WTC11 (cell line): ENCODE results near the gene CIAPIN1. TPM values are rescaled to one million over a fixed set of nuclear protein-coding genes. Genes with fewer than 3 reads are reported as not detected.

Source experiments
- ATAC-seq: fragments of 200-7000 bp; cut with Tn5 transposase; 2 replicates; pipeline ENCODE4 v1.10.0; 2021; ENCODE audit warnings: mild to moderate bottlenecking, moderate library complexity
- CTCF ChIA-PET: fragments of 300-600 bp; sonication (Branson Sonifier 250); formaldehyde crosslinking; loops from one replicate; lab custom pipeline; 2021; ENCODE audit warnings: antibody characterized with exemption; lab: Charles Lee
- POLR2A ChIA-PET: fragments of 350-600 bp; sonication (Branson Sonifier 250); formaldehyde crosslinking; loops from one replicate; lab custom pipeline; 2021; ENCODE audit warnings: antibody characterized with exemption; lab: Charles Lee
- DNase-seq: peaks from one replicate; pipeline ENCODE4 v3.0.0; 2021; ENCODE audit warnings: low spot score
- H3K27ac Mint-ChIP-seq: 2 replicates; pipeline ENCODE4 v1.8.0; 2021; ENCODE audit warnings: mixed read lengths
- H3K27me3 Mint-ChIP-seq: 2 replicates; pipeline ENCODE4 v1.8.0; 2021; ENCODE audit warnings: low read depth, mild to moderate bottlenecking, moderate library complexity, mixed read lengths
- H3K36me3 Mint-ChIP-seq: 2 replicates; pipeline ENCODE4 v1.8.0; 2021; ENCODE audit warnings: mixed read lengths
- H3K4me1 Mint-ChIP-seq: 2 replicates; pipeline ENCODE4 v1.8.0; 2022; ENCODE audit warnings: mixed read lengths
- H3K4me3 Mint-ChIP-seq: 2 replicates; pipeline ENCODE4 v1.8.0; 2021; ENCODE audit warnings: mild to moderate bottlenecking, moderate library complexity, mixed read lengths
- H3K9me3 Mint-ChIP-seq: 2 replicates; pipeline ENCODE4 v1.8.0; 2021; ENCODE audit warnings: mixed read lengths
- ATF2 ChIP-seq: sonication (generic); formaldehyde crosslinking; IDR thresholded peaks from 2 replicates; pipeline ENCODE4 v1.8.1; 2022; ENCODE audit warnings: low read depth, missing genetic modification reagents, borderline replicate concordance
- CDX4 ChIP-seq: fragments of 250-450 bp; sonication (Bioruptor Pico); IDR thresholded peaks from 2 replicates; pipeline ENCODE4 v1.9.0; 2021; ENCODE audit warnings: moderate library complexity, mild to moderate bottlenecking, inconsistent platforms, borderline replicate concordance
- E2F5 ChIP-seq: sonication (generic); formaldehyde crosslinking; IDR thresholded peaks from 2 replicates; pipeline ENCODE4 v1.8.1; 2022; ENCODE audit warnings: mild to moderate bottlenecking, moderate library complexity, missing genetic modification reagents
- GRHL2 ChIP-seq: fragments of 250-450 bp; sonication (Bioruptor Pico); IDR thresholded peaks from 2 replicates; pipeline ENCODE4 v1.8.0; 2022; ENCODE audit warnings: mild to moderate bottlenecking, moderate library complexity; ENCODE audit not compliant: insufficient replicate concordance, severe bottlenecking
- JUN ChIP-seq: sonication (generic); formaldehyde crosslinking; IDR thresholded peaks from 2 replicates; pipeline ENCODE4 v1.8.0; 2023; ENCODE audit warnings: mild to moderate bottlenecking, missing genetic modification reagents
- KAT7 ChIP-seq: sonication (generic); formaldehyde crosslinking; IDR thresholded peaks from 2 replicates; pipeline ENCODE4 v1.8.1; 2023; ENCODE audit warnings: missing genetic modification reagents, mild to moderate bottlenecking, borderline replicate concordance
- NFE2L1 ChIP-seq: sonication (generic); formaldehyde crosslinking; IDR thresholded peaks from 2 replicates; pipeline ENCODE4 v1.8.1; 2023; ENCODE audit warnings: missing genetic modification reagents
- TEAD1 ChIP-seq: sonication (generic); formaldehyde crosslinking; IDR thresholded peaks from 2 replicates; pipeline ENCODE4 v1.8.0; 2022; ENCODE audit warnings: mild to moderate bottlenecking, missing genetic modification reagents
- ZNF219 ChIP-seq: sonication (generic); formaldehyde crosslinking; IDR thresholded peaks from 2 replicates; pipeline ENCODE4 v1.8.0; 2023; ENCODE audit warnings: missing genetic modification reagents, mild to moderate bottlenecking, borderline replicate concordance
- ZNF396 ChIP-seq: fragments of 250-450 bp; sonication (Bioruptor Pico); IDR thresholded peaks from 2 replicates; pipeline ENCODE4 v1.8.0; 2021; ENCODE audit warnings: mild to moderate bottlenecking, moderate library complexity, borderline replicate concordance
- ZNF416 ChIP-seq: fragments of 250-450 bp; sonication (Bioruptor Pico); IDR thresholded peaks from 2 replicates; pipeline ENCODE4 v1.9.0; 2021; ENCODE audit warnings: mild to moderate bottlenecking, inconsistent platforms
- ZNF423 ChIP-seq: fragments of 250-450 bp; sonication (Bioruptor Pico); IDR thresholded peaks from 2 replicates; pipeline ENCODE4 v2.1.2; 2022; ENCODE audit warnings: mild to moderate bottlenecking, moderate library complexity
- ZNF671 ChIP-seq: fragments of 250-450 bp; sonication (Bioruptor Pico); IDR thresholded peaks from 2 replicates; pipeline ENCODE4 v1.8.0; 2021; ENCODE audit warnings: mild to moderate bottlenecking
- total RNA-seq: library from RNA; stranded (reverse); gene quantifications from 3 replicates; pipeline ENCODE4 v1.2.3, GENCODE V29; 2021
- TF ChIP-seq, protein P1 (sequence below): fragments of 250-450 bp; sonication (Bioruptor Pico); IDR thresholded peaks from 2 replicates; pipeline ENCODE4 v2.1.2; 2022; ENCODE audit warnings: mild to moderate bottlenecking, moderate library complexity
- TF ChIP-seq, protein P2 (sequence below): sonication (generic); formaldehyde crosslinking; IDR thresholded peaks from 2 replicates; pipeline ENCODE4 v1.8.1; 2023; ENCODE audit warnings: mild to moderate bottlenecking, missing genetic modification reagents, moderate library complexity

CIAPIN1 gene
- total RNA-seq, 1 experiment from 2014 or later: 87.9 TPM

GRCh38 chr16:57489229-57489628 lies 42.0 kb upstream of the CIAPIN1 start:
- Mint-ChIP-seq H3K4me3 (no peak overlapping the region), H3K27me3 (peaks cover 21% of the 10 kb centered on the region), H3K4me1 (peaks cover 16% of the 10 kb centered on the region), H3K36me3 (0 out of 2 replicates have a peak, but pooled peaks cover 4% of the 10 kb centered on the region)
- ATAC-seq: no peak
- CTCF ChIA-PET: interaction anchor here (0.6 to 1.6 kb wide), 2 partner anchors 31 to 72 kb away, joined by 4 to 5 read pairs; no protein-coding TSS in a partner anchor
- DNase-seq: no peak
- POLR2A ChIA-PET: no interaction called here
- TF ChIP-seq CDX4 (CRISPR knock-in tag) (no peak), JUN (no peak), ATF2 (CRISPR knock-in tag) (no peak), TEAD1 (no peak), ZNF416 (CRISPR knock-in tag) (no peak), KAT7 (CRISPR knock-in tag) (no peak), ZNF423 (CRISPR knock-in tag) (no peak), ZNF396 (CRISPR knock-in tag) (no peak), NFE2L1 (CRISPR knock-in tag) (no peak), E2F5 (CRISPR knock-in tag) (no peak), ZNF671 (no peak), ZNF219 (CRISPR knock-in tag) (no peak)
- TF ChIP-seq, all 79 proteins: peak for 0
- no peak overlapping the region for H3K27ac Mint-ChIP-seq
- H3K9me3 Mint-ChIP-seq: peaks cover 15% of the 10 kb centered on the region

GRCh38 chr16:57486858-57487834 lies 40.0 kb upstream of the CIAPIN1 start:
- CTCF ChIA-PET: interaction anchor here (0.8 to 3.3 kb wide), 9 partner anchors 10 to 50 kb away, joined by 3 to 48 read pairs (median 4); partner anchors contain the start of genes CCDC102A and POLR2C
- peak overlapping the region; percentile 63 for H3K4me3 Mint-ChIP-seq
- peaks cover 21% of the 10 kb centered on the region for H3K27me3 Mint-ChIP-seq
- POLR2A ChIA-PET: interaction anchor here (1.7 kb wide), 1 partner anchor 11 kb away, joined by 7 read pairs; no protein-coding TSS in a partner anchor
- H3K27ac Mint-ChIP-seq: no peak overlapping the region
- ATAC-seq: no peak
- TF ChIP-seq, protein P1, sequence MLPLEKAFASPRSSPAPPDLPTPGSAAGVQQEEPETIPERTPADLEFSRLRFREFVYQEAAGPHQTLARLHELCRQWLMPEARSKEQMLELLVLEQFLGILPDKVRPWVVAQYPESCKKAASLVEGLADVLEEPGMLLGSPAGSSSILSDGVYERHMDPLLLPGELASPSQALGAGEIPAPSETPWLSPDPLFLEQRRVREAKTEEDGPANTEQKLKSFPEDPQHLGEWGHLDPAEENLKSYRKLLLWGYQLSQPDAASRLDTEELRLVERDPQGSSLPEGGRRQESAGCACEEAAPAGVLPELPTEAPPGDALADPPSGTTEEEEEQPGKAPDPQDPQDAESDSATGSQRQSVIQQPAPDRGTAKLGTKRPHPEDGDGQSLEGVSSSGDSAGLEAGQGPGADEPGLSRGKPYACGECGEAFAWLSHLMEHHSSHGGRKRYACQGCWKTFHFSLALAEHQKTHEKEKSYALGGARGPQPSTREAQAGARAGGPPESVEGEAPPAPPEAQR (CRISPR knock-in tag): no peak
- TF ChIP-seq CDX4 (CRISPR knock-in tag): no peak
- TF ChIP-seq GRHL2 (CRISPR knock-in tag): no peak
- TF ChIP-seq, protein P2, sequence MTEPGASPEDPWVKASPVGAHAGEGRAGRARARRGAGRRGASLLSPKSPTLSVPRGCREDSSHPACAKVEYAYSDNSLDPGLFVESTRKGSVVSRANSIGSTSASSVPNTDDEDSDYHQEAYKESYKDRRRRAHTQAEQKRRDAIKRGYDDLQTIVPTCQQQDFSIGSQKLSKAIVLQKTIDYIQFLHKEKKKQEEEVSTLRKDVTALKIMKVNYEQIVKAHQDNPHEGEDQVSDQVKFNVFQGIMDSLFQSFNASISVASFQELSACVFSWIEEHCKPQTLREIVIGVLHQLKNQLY (CRISPR knock-in tag): no peak
- DNase-seq: no peak
- peaks cover 15% of the 10 kb centered on the region for H3K9me3 Mint-ChIP-seq
- H3K4me1 Mint-ChIP-seq: peaks cover 16% of the 10 kb centered on the region
- H3K36me3 Mint-ChIP-seq: 0 out of 2 replicates have a peak, but pooled peaks cover 4% of the 10 kb centered on the region
